Erythroblast (primary cell): ENCODE data around the gene TSHZ2.

Experiments
- GATA1 ChIP-seq: IDR thresholded peaks from 2 replicates; pipeline ENCODE4 v1.6.1; 2011; ENCODE audit warnings: low read depth, mild to moderate bottlenecking, control low read depth, low read length, moderate library complexity
- POLR2A ChIP-seq: IDR thresholded peaks from 2 replicates; pipeline ENCODE4 v1.6.1; 2011; ENCODE audit warnings: mild to moderate bottlenecking, low read length

- no peak for TF ChIP-seq POLR2A
- TF ChIP-seq GATA1 = no peak
Measured at GRCh38 chr20:53371216-53371615, 399.1 kb downstream of the TSHZ2 start.
